DLD1 (cell line): Measurements from ENCODE around the gene SLCO2A1.
"Not testable (repeated sequence)": the region's sequence is repeated elsewhere in the genome, so short reads cannot be mapped to it uniquely, and the experiment has no call there.

Experiments
- in situ Hi-C: cut with HindIII; loops from 2 replicates; pipeline ENCODE4 v1.10.0; 2017; ENCODE audit warnings: low sequenced_read_pairs

SLCO2A1 gene

GRCh38 chr3:134029734-134030378, at the start of gene SLCO2A1:
Gene SLCO2A1, minus strand, starts transcription at chr3:134029925. Its CDS starts 123 bp downstream, at chr3:134029802.
- in situ Hi-C loops, result no loop called here

GRCh38 chr3:134079111-134079547, 49.4 kb upstream of the SLCO2A1 start:
- in situ Hi-C loops, result no loop called here

GRCh38 chr3:134078169-134078831, 48.6 kb upstream of the SLCO2A1 start:
- in situ Hi-C loops, result no loop called here

- in situ Hi-C loops, result no loop called here
Measured at GRCh38 chr3:134077649-134078161, 48.0 kb upstream of the SLCO2A1 start.

- in situ Hi-C loops, result no loop called here
Measured at GRCh38 chr3:134076851-134077250, 47.1 kb upstream of the SLCO2A1 start.

- in situ Hi-C loops, result no loop called here
Measured at GRCh38 chr3:134075846-134076245, 46.1 kb upstream of the SLCO2A1 start.

GRCh38 chr3:134075568-134075825, 45.8 kb upstream of the SLCO2A1 start:
- in situ Hi-C loops, result no loop called here

GRCh38 chr3:134074790-134075567, 45.3 kb upstream of the SLCO2A1 start:
- in situ Hi-C loops, result no loop called here

GRCh38 chr3:134074001-134074789, 44.5 kb upstream of the SLCO2A1 start:
- in situ Hi-C loops, result no loop called here

- in situ Hi-C loops, result no loop called here
Measured at GRCh38 chr3:134073583-134073945, 43.8 kb upstream of the SLCO2A1 start.

GRCh38 chr3:134072881-134073582, 43.3 kb upstream of the SLCO2A1 start:
- in situ Hi-C loops, result no loop called here

- in situ Hi-C loops, result not testable (repeated sequence)
Measured at GRCh38 chr3:134070281-134070680, 40.6 kb upstream of the SLCO2A1 start.

- in situ Hi-C loops, result no loop called here
Measured at GRCh38 chr3:134068429-134068828, 38.7 kb upstream of the SLCO2A1 start.

- in situ Hi-C loops, result no loop called here
Measured at GRCh38 chr3:134067531-134068161, 37.9 kb upstream of the SLCO2A1 start.

- in situ Hi-C loops, result no loop called here
Measured at GRCh38 chr3:134066651-134067530, 37.2 kb upstream of the SLCO2A1 start.

- in situ Hi-C loops, result no loop called here
Measured at GRCh38 chr3:134066158-134066541, 36.4 kb upstream of the SLCO2A1 start.

- in situ Hi-C loops, result no loop called here
Measured at GRCh38 chr3:134065252-134066157, 35.8 kb upstream of the SLCO2A1 start.

GRCh38 chr3:134064081-134064480, 34.4 kb upstream of the SLCO2A1 start:
- in situ Hi-C loops, result no loop called here
